ENCODE measurements around the gene PIGH. TPM values are rescaled to one million over a fixed set of nuclear protein-coding genes. Genes with fewer than 3 reads are reported as not detected.
"Not testable (repeated sequence)": the region's sequence is repeated elsewhere in the genome, so short reads cannot be mapped to it uniquely, and the experiment has no call there.

Gene PIGH
- total RNA-seq, 2 donors from 2014 or later = 32.7 to 34.5 TPM

DNA sequence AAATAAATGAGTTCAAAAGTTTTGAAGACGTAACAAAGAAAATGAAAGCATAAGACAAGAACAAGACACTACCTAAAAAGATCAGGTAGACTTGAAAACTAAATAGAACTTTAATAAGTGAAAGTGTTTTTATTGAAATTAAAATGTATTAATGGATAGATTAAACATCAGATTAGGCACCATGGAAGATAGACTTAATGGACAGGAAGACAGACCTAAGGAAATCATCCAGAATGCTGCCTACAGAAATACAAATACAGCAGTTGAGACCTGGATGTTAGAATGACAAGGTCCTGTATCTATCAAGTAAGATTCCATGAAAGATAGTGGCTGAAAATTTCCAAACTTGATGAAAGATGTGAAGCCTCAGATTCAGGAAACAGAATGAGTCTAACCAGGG lies 55.5 kb downstream of the PIGH start:
- Histone ChIP-seq H3K4me1 (ENCODE audit: control insufficient read depth in 1 of 2, low read depth in 2 of 2) (no peaks in the 10 kb centered on the region), H3K36me3 (no peaks in the 10 kb centered on the region), H3K27ac (no peak overlapping the region), H3K4me3 (no peak overlapping the region), H3K9me3 (no peaks in the 10 kb centered on the region), H3K27me3 (replicated peaks; ENCODE audit: insufficient read depth) (no peaks in the 10 kb centered on the region)
- TF ChIP-seq, protein P1, sequence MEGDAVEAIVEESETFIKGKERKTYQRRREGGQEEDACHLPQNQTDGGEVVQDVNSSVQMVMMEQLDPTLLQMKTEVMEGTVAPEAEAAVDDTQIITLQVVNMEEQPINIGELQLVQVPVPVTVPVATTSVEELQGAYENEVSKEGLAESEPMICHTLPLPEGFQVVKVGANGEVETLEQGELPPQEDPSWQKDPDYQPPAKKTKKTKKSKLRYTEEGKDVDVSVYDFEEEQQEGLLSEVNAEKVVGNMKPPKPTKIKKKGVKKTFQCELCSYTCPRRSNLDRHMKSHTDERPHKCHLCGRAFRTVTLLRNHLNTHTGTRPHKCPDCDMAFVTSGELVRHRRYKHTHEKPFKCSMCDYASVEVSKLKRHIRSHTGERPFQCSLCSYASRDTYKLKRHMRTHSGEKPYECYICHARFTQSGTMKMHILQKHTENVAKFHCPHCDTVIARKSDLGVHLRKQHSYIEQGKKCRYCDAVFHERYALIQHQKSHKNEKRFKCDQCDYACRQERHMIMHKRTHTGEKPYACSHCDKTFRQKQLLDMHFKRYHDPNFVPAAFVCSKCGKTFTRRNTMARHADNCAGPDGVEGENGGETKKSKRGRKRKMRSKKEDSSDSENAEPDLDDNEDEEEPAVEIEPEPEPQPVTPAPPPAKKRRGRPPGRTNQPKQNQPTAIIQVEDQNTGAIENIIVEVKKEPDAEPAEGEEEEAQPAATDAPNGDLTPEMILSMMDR (IDR thresholded peaks at IDR 0.05) = no peak
- DNase-seq (ENCODE audit: low spot score) (no peak), ATAC-seq (ENCODE audit: insufficient number of reproducible peaks, low FRiP score, low read depth) (no peak)

DNA sequence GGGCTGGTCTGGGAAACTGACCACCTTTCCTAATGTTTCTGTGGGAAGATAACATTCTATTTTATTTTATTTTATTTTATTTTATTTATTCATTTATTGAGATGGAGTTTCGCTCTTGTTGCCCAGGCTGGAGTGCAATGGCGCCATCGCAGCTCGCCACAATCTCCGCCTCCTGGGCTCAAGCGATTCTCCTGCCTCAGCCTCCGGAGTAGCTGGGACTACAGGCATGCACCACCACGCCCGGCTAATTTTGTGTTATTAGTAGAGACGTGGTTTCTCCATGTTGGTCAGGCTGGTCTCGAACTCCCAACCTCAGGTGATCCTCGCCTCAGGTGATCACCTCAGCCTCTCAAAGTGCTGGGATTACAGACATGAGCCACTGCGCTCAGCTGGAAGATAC lies 57.4 kb downstream of the PIGH start:
- not testable (repeated sequence) for H3K27ac ChIP-seq; H3K27me3 ChIP-seq (replicated peaks; ENCODE audit: insufficient read depth); H3K9me3 ChIP-seq; DNase-seq (ENCODE audit: low spot score); H3K36me3 ChIP-seq; H3K4me3 ChIP-seq; H3K4me1 ChIP-seq (ENCODE audit: control insufficient read depth in 1 of 2, low read depth in 2 of 2); ATAC-seq (ENCODE audit: insufficient number of reproducible peaks, low FRiP score, low read depth)

DNA sequence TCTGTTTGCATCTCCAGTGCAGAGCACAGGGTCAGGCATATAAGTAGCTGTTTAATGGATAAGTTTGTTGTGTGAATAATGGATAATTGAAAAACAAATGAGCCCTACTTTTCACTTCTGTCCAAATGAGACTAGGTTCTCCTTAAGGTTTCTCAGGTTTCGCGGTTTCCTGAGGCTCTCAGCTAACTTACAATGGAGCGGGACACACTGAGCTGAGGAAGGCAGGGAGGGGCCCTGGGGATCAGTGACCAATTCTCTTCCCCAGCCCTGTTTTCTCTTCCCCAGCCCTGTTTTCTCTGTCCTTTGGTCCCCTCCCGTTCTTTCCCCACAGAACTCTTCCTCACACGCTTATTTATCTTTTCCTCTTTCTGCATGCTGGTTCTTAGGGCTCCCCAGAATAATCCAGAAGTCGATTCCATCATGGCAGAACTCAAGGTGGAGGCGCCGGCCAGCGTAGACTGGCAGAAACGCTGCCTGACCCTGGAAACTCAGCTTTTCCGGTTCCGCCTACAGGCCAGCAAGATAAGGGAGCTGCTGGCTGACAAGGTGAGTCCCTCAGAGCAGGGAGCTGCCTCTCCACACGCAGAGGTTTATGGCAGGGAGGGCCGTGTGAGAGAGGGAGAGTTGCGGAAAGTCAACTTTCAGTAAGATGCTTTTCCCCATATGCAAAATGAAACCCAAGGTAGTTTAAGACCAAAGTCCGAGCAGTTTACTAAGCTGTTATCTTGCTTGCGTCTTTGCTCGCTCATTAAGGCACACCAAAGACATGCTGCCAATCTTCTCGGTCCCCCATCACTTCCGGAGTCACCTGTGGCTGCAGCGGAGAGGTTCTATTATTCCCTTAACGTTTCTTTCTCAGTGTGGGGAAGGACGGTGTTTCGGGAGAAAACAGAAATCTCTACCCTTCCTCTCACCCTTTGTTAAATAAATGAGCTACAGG lies 58.4 kb downstream of the PIGH start:
- ATAC-seq (ENCODE audit: insufficient number of reproducible peaks, low FRiP score, low read depth) (no peak), DNase-seq (ENCODE audit: low spot score) (no peak)
- Histone ChIP-seq H3K4me1 (ENCODE audit: control insufficient read depth in 1 of 2, low read depth in 2 of 2) (no peaks in the 10 kb centered on the region), H3K36me3 (no peaks in the 10 kb centered on the region), H3K4me3 (no peak overlapping the region), H3K9me3 (no peaks in the 10 kb centered on the region), H3K27ac (no peak overlapping the region), H3K27me3 (replicated peaks; ENCODE audit: insufficient read depth) (no peaks in the 10 kb centered on the region)
- TF ChIP-seq, protein P1 (IDR thresholded peaks at IDR 0.05) = no peak

Other genes starting within 250 kb of the PIGH start
- 10 to 100 TPM; 30.3 to 50.1 TPM for gene ATP6V1D, start 240.5 kb downstream of the PIGH start, total RNA-seq
- 100 to 1,000 TPM in 1 of 2 donors, 10 to 100 TPM in 1; 74.9 to 126 TPM for gene EIF2S1, start 239.9 kb downstream of the PIGH start, total RNA-seq
- 1 to 10 TPM; 2.0 to 5.9 TPM for gene PLEK2, start 188.1 kb downstream of the PIGH start, total RNA-seq
- gene TMEM229B, start 111.5 kb downstream of the PIGH start, total RNA-seq = 1 to 10 TPM; 2.1 to 4.1 TPM
- gene PLEKHH1, start 67.0 kb downstream of the PIGH start, total RNA-seq = 1 to 10 TPM; 1.4 to 3.8 TPM
- 10 to 100 TPM in 1 of 2 donors, 1 to 10 TPM in 1; 2.8 to 12.5 TPM for gene ARG2, start 19.7 kb upstream of the PIGH start, total RNA-seq
- 10 to 100 TPM; 47.9 to 58.3 TPM for gene VTI1B, start 74.4 kb upstream of the PIGH start, total RNA-seq
- gene RDH11, start 95.5 kb upstream of the PIGH start, total RNA-seq = 10 to 100 TPM; 43.2 to 51.6 TPM
- gene RDH12, start 101.6 kb upstream of the PIGH start, total RNA-seq = not detected
- 10 to 100 TPM; 22.6 to 32.5 TPM for gene ZFYVE26, start 216.3 kb upstream of the PIGH start, total RNA-seq
- 10 to 100 TPM in 1 of 2 donors, 1 to 10 TPM in 1; 9.3 to 12.1 TPM for gene RAD51B, start 219.5 kb upstream of the PIGH start, total RNA-seq